NCI-H2227 treated with DMSO at 0.1 percent for 48 hours (cell line): ENCODE data around the gene RPS25.
"Not testable (repeated sequence)": the region's sequence is repeated elsewhere in the genome, so short reads cannot be mapped to it uniquely, and the experiment has no call there.

Experiments
- DNase-seq: peaks from one replicate; lab custom pipeline; 2025; lab: John Stamatoyannopoulos, UW

RPS25 gene

DNA sequence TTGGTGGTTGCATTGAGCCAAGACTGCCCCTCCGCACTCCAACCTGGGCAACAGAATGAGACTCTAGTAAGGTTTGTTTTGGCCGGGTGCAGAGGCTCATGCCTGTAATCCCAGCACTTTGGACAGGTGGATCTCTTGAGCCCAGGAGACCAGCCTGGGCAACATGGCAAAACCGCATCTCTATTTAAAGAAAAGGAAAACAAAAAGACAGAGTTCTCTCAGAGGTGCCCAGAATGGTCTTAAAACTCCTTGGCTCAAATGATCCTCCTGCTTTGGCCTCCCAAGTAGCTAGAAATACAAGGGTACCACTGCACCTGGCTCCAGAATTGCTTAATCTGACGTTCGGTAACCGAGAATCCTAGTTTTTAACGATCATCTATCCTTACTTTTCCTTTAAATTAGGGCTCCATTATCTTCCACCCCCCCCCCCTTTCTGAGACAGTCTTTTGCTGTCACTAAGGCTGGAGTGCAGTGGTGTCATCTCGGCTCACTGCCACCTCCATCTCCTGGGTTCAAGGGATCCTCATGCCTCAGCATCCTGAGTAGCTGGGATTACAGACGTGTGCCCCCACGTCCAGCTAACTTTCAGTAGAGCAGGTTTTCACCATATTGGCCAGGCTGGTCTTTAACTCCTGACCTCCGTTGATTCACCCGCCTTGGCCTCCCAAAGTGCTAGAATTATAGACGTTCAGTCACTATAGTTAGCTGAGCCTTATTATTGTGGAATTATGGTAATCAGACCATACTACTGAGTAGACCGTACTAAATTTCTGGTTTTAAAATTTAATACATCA is 1.7 kb downstream of the RPS25 start:
- no peak for DNase-seq

DNA sequence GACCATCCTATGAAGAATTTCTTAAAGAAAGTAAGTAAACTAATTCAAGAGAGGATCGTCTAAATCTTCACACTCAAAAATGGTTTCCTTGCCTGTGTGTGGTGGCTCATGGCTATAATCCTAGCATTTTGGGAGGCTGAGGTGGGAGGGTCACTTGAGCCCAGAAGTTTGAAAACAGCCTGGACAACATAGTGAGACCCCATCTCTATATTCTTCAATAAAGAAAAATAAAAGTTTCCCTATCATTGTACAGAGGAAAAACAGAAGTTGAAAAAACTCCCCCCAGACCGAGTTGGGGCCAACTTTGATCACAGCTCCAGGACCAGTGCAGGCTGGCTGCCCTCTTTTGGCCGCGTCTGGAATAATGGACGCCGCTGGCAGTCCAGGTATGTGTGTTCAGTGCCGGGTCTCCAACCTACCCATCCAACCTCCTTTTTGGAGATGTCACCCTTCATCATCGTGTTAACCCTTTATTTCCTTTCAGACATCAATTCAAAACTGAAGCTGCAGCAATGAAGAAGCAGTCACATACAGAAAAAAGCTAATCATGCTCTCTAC is 3.0 kb downstream of the RPS25 start:
- DNase-seq: no peak

DNA sequence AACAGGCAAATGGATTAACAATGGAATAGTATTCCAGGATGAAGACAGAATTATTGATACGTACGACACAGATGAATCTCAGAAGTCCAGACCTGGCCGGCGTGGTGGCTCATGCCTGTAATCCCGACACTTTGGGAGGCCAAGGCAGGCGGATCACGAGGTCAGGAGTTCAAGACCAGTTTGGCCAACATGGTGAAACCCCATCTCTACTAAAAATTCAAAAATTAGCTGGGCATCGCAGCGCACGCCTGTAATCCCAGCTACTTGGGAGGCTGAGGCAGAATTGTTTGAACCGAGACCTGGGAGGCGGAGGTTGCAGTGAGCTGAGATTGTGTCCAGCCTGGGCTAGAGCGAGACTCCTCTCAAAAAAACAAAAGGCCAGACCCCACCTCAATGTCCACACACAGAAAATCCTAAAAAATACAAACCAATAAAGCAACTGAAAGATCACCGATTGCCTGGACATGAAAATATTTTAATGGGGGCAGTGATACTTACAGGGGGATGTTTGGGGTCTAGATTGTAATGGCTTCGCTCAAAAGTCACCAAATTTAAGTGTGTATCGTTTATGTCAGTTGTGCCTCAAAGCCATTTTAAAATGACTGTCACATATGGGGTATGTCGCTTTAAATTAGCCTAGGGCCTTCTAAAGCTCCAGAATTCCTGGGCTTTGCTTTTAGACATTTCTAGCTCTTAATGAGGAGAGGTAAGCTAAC is 3.8 kb downstream of the RPS25 start:
- DNase-seq: no peak

DNA sequence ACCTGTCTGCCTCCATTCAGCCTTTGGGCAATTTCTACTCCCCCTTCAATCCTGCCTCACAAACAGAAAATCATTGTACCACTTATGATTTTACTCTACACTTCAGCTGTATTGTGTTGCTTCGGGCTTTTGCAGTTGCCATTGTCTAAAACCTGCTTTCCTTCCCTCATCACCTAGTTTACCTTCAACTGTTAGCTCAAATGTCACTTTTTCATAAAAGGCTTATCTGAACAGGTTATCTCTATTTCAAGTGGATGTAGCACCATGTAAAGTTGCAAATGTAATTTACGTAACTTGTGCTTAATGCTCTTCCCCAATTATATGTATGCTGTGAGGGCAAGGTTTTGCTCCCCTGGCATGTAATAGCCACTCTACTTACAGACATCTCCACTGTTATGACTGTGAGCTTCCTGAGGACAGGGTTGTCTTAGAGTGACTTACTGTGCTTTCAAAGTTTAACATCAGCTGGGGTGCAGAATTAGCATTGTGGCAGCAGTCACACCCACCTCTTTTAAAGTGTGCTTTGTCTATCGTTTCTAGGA is 5.4 kb downstream of the RPS25 start:
- no peak for DNase-seq

DNA sequence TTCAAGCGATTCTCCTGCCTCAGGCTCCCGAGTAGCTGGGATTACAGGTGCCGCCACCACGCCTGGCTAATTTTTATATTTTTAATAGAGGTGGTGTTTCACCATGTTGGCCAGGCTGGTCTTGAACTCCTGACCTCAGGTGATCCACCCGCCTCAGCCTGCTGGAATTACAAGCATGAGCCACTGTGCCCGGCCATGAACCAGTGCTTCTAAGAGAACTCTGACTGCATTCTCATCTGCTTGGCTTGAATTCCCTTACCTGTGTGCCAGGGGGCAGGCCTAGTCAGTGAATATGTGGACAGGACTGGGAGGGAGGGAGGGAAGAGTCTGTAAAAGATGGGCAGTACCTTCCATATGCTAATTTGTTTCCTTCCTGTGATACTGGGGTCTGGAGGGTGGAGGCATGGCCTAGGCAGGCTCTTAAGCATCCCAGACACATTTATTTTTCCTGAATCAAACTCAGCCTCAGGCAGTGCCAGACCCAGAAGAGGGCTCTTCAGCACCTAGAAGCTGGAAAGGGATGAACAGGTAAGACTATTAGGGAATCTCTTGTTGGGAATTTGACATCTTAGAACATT is 6.6 kb downstream of the RPS25 start:
- no peak for DNase-seq

DNA sequence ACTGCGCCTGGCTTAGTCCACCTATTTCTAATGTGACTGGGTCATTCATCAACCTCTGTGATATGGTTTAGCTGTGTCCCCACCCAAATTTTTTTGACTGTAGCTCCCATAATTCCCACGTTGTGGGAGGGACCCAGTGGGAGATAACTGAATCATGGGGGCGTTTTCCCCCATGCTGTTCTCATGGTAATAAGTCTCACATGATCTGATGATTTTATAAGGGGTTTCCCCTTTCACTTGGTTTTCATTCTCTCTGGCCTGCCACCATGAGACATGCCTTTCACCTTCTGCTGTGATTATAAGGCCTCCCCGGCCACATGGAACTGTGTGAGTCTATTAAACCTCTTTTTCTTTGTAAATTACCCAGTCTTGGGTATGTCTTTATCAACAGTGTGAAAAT is 11.5 kb downstream of the RPS25 start:
- no peak for DNase-seq

DNA sequence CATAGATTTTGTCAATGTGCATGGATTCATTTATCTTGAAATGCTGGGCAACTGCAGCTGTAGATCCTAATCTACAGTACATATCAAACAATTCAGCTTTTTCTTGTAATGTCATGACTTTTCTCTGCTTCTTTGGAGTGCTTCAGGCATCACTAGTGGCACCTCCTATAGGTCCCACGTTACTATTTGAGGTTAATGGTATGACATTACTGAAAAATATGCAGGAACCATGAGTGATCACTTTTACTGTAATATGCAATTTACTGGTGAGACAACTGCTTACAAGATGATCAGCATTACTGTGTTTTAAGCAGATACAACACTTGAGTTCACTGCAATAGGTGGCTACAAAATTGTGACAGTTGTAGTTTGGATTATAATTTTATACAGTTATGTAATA is 17.2 kb downstream of the RPS25 start:
- no peak for DNase-seq

DNA sequence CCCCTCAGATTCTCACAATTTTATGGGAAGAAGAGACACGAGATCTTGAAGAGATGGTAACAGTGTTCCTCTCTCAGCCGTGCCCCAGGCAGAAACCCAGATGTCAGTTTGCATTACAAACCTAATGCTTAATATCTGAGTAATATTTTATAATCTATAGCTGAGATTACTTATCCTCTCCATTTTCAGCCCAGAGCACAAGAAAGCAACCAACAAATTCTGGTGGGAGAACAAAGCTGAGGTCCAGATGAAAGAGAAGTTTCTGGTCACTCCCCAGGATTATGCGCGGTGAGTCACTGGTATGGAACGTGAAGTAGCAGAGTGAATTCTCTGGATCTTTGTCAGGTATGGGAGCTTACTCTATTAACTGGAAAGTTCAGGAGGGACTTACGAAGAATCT is 19.3 kb downstream of the RPS25 start:
- no peak for DNase-seq

DNA sequence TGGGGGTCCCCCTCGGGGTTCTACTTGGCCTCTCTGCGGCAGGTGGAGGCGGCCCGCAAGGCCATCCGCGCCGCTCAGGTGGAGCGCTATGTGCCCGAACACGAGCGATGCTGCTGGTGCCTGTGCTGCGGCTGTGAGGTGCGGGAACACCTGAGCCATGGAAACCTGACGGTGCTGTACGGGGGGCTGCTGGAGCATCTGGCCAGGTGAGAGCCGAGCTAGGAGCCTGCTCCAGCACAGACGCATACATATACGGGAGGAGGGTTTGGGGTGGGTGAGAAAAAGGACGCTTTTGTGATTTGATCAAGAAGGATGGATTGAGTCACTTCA is 19.8 kb downstream of the RPS25 start:
- no peak for DNase-seq

DNA sequence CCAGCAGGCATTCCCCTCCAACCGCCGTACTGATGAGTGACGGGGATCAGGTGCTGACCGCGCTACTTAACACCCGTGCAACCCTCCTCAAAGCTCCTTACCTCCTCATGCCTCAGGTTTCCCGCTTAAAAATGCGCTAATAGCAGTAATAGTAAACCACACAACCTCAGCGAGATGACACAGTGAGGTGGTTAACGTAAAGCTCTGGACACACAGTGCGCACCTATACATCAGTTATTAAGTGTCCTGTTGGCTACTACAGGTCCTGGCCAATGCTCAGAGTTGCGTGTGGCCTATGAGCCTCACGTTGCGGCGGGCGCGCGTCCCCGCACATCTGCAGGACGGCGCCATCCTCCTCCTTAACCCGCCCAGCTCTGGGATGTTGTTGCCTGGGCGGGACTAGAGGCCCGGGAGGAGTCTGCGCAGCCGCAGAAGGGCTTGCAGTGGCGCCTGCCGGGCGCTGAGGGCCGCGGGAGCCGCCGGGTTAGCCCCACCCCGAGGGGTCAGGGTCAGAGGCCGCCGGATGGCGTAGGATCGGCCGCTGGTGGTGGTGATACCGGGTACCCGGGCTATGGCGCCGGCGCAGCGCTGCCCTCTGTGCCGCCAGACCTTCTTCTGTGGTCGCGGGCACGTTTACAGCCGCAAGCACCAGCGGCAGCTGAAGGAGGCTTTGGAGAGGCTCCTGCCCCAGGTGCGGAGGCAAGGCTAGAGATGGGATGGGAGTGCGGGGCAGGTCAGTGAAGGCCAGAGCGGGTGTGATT is 20.3 kb downstream of the RPS25 start, which contains the start of gene CENATAC:
Gene CENATAC (plus strand): TSS at position 512 of the 761 bp plus-strand sequence. CDS start 60 bp downstream, at position 572.
- peak; percentile 79 for DNase-seq

DNA sequence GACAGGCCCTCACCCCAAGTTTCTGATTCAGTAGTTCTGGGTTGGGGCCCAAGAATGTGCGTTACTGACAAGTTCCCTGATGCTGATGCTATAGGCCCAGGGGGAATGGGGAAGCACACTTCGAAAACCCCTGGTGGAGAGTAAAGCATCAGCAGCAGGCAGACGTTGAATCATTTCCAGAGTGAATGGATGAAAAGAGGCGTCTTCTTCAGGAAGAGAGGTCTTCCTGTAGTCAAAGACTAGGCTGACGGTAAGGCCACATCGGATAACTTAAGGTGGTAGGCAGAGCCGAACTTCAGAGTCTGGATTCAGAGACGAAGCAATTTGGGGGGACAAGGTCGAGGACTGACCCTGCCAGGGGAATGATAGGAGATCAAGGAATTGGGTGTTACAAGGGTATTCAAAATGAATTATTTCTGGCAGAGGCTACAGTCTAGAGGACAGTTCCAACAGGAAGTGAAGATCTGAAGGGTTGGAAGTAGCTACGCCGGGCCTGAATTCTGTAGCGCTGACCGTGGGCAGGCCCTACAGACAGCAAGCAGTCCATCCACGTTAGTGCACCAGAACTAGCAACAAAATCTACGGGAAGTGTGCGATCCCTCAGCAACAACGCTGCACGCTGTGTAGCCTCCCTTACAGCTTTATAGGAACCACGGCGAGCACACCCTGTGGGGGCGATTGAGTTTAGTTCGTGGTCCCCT is 21.1 kb downstream of the RPS25 start:
- DNase-seq: no peak

DNA sequence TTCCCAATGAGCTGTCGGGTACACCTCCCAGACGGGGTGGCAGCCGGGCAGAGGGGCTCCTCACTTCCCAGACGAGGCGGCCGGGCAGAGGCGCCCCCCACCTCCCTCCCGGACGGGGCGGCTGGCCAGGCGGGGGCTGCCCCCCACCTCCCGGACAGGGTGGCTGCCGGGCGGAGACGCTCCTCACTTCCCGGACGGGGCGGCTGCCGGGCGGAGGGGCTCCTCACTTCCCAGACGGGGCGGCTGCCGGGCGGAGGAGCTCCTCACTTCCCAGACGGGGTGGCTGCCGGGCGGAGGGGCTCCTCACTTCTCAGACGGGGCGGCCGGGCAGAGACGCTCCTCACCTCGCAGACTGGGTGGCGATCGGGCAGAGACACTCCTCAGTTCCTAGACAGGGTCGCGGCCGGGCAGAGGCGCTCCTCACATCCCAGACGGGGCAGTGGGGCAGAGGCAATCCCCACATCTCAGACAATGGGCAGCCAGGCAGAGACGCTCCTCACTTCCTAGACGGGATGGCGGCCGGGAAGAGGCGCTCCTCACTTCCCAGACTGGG is 26.6 kb downstream of the RPS25 start:
- not testable (repeated sequence) for DNase-seq

DNA sequence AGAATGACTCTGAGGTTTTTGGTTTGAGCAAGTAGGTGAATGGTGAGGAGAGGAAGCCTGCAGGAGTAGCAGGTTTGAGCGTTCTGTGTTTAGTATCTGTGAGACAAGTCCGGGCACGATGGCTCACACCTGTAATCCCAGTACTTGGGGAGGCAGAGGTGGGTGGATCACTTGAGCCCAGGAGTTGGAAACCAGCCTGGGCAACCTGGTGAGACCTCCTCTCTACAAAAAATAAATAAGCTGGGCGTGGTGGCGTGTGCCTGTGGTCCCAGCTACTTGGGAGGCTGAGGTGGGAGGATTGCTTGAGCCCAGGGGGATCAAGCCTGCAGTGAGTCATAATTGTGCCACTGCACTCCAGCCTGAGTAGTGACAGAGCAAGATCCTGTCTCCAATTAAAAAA is 29.9 kb downstream of the RPS25 start:
- no peak for DNase-seq

DNA sequence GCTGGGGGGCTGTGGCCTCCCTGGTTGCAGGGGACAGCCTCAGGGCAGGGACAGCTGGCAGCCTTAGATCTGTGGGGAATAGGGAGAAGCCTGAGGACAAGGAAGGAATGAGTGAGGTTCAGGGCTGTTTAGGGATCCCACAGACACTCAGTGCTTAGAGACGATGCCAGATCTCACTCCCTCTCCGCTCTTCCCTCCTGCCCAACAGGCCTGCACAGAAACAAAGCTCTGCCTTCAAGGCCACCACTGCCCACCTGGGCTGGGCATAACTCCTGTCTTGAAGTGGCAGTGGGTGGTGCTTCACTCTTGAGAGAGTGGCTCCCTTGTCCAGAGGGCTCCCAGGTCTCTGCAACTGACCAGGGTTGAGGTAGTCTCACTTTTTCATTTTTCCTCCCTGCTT is 33.3 kb downstream of the RPS25 start:
- DNase-seq: no peak

DNA sequence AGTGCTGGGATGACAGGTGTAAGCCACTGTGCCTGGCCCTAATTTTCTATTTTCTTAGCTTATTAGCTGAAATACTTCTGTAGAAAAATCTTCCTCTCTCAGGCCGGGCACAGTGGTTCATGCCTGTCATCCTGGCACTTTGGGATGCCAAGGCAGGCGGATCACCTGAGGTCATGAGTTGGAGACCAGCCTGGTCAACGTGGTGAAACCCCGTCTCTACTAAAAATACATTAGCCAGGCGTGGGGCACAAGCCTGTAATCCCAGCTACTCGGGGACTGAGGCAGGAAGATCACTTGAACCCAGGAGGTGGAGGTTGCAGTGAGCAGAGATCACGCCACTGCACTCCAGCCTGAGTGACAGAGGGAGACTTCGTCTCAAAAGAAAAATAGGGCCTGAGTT is 33.8 kb downstream of the RPS25 start:
- not testable (repeated sequence) for DNase-seq

DNA sequence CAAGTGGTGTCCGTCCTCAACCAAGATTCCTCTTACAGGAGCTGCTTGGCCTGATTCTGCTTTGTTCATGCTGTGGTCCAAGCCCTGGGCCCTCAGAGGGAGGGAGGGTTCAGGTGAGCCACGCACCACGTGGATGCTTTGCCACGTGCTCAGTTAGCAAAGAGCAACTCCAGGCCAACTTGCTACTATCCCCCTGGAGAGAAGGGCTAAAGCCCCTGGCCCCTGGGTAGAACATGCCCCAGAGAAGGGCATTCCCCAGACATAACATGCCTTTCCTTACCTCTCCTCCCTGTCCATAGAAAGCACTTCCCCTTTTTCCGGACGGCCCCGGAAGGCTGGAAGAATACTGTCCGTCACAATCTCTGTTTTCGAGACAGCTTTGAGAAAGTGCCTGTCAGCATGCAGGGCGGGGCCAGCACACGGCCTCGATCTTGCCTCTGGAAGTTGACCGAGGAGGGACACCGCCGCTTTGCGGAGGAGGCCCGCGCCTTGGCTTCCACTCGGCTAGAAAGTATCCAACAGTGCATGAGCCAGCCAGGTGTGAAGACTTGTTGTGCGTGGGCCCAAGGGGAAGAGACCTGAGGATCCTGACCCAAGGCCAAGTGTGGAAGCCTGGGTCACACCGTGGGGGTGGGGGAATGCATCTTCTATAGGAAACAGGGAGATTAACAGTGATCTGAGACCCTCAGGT is 37.8 kb downstream of the RPS25 start:
- no peak for DNase-seq

DNA sequence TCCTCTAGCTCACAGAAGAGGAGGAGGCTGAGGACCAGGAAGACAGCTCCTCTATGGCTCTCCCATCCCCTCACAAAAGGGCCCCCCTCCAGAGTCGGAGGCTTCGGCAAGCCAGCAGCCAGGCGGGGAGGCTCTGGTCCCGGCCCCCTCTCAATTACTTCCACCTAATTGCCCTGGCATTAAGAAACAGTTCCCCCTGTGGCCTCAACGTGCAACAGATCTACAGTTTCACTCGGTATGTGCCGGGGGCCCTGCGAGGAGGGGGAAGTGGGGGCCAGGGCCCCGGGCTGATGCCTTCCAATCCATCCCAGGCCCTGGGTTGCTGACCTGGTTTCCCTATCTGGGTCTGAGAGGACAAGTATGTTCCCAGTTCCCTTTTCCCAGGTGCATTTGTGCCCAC is 38.7 kb downstream of the RPS25 start:
- DNase-seq: peak; percentile 22

DNA sequence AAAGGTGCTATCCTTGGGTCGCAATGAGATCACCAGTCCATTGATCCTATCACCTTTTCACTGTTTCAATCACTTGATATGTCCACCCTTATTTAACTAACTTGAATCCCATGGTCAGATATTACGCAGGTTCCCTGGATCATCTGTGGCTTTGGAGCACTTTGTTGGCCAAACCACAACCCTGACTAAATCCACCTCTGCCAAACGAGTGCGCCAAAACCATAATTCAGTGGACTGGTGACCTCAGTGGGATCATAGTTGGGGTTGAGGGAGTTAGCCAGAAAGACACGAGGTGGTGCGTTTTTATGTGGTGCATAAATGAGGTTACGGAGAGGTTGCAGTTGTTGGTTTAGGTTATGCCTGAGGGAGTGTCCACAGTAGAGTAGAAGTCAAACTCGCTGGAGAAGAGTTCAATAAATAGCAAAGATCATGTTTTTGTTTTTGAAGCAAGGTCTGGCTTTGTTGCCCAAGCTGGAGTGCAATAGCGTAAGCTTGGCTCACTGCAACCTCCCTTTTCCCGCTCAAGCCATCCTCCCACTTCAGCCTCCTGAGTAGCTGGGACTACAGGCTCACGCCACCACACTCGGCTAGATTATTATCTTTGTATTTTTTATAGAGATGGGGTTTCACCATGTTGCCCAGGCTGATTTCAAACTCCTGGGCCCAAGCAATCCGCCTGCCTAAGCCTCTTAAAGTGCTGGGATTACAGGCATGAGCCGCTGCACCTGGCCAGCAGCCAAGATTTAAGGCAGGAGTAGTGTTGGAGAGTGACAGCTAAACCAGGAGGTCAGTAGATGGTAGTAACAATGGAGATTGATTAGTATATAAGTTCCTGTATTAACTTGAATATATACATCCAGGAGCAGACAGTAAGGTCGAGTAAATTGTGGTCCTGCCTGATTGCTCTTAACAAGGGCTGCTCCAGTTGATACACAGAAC is 42.1 kb downstream of the RPS25 start:
- DNase-seq: peak; percentile 37

DNA sequence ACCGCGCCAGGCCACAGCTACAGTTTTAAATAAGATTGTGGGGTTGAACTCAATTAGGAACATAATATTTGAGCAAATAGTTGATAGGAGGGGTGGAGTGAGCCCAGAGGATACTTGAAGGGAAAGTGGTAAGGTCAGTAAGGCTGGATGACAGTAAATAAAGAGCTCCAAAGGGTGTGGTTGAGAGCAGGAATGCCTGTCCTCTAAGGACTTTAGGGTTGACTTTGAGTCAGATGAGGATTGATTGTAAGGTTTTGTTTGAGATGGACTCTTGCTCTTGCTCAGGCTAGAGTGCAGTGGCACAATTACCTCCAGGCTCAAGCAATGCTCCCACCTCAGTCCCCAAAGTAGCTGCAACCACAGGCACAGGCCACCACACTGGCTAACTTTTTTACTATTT is 44.2 kb downstream of the RPS25 start:
- no peak for DNase-seq
